Upper lobe of left lung (tissue), 6 donors: ENCODE measurements around the gene ARHGAP26. TPM values are rescaled to one million over a fixed set of nuclear protein-coding genes. Genes with fewer than 3 reads are reported as not detected.

ENCODE experiments used
- ATAC-seq, 2 donors: fragments of 200-7000 bp; cut with Tn5 transposase; one replicate each; pipeline ENCODE4 v1.9.1; 2022; ENCODE audit warnings: mild to moderate bottlenecking in 2 of 2, moderate library complexity in 2 of 2; ENCODE audit not compliant: low FRiP score in 2 of 2
- DNase-seq, 2 donors: peaks; one replicate each; pipeline ENCODE4 v3.0.0-alpha.2; 2019 to 2020
- H3K27ac ChIP-seq, 4 donors: fragments of 200-600 bp; sonication (generic); one replicate each; pipeline ENCODE4 v1.5.1; 2016 to 2019
- H3K27me3 ChIP-seq, 4 donors: fragments of 200-600 bp; sonication (generic); one replicate each; pipeline ENCODE4 v1.5.1; 2017 to 2019
- H3K36me3 ChIP-seq, 4 donors: fragments of 200-600 bp; sonication (generic); one replicate each; pipeline ENCODE4 v1.5.1; 2016 to 2019
- H3K4me1 ChIP-seq, 4 donors: fragments of 200-600 bp; sonication (generic); one replicate each; pipeline ENCODE4 v1.5.1; 2018 to 2019
- H3K4me3 ChIP-seq, 4 donors: fragments of 200-600 bp; sonication (generic); one replicate each; pipeline ENCODE4 v1.5.1; 2017 to 2019; ENCODE audit warnings: mild to moderate bottlenecking in 2 of 4, moderate library complexity in 1 of 4
- H3K9me3 ChIP-seq, 4 donors: fragments of 200-600 bp; sonication (generic); one replicate each; pipeline ENCODE4 v1.5.1; 2018 to 2019
- CTCF ChIP-seq, 6 experiments: fragments of 450-650 bp in 4 of 6; fragments of 200-600 bp in 2 of 6; sonication (generic) in 2 of 6; IDR thresholded peaks; one replicate each; pipeline ENCODE4 v1.5.1; 2016 to 2019; ENCODE audit warnings: antibody characterized with exemption in 6 of 6
- EP300 ChIP-seq, 4 donors: sonication (generic); formaldehyde crosslinking; IDR thresholded peaks; one replicate each; pipeline ENCODE4 v1.5.1; 2017; ENCODE audit warnings: antibody characterized with exemption in 4 of 4, control low read depth in 2 of 4
- POLR2A ChIP-seq, 4 donors: fragments of 450-650 bp; IDR thresholded peaks; one replicate each; pipeline ENCODE4 v1.5.1; 2016 to 2017; ENCODE audit warnings: antibody characterized with exemption in 4 of 4, mild to moderate bottlenecking in 2 of 4
- POLR2AphosphoS5 ChIP-seq, 2 donors: sonication (generic); formaldehyde crosslinking; IDR thresholded peaks; one replicate each; pipeline ENCODE4 v1.5.1; 2017; ENCODE audit warnings: antibody characterized with exemption in 2 of 2
- WGBS, 2 donors: methylation state at CpG; one replicate each; pipeline ENCODE4 v1.1.5; 2017 to 2018; 5-methylcytosine and 5-hydroxymethylcytosine counted together
- total RNA-seq, 6 donors: library from RNA; depleted of rRNA in 4 of 6; stranded (reverse); fragments of >200 nt in 4 of 6; gene quantifications; one replicate each; pipeline versions ENCODE4 v1.1.0 to v1.2.1, GENCODE V29; 2016 to 2021
- donor health status: DM: no; HTN: no; CAD: no; lungs with moderate emphysema.
- donor health status: DM: no; HTN: yes; CAD: no; lungs with severe emphysema.

ARHGAP26 gene
- total RNA-seq, 6 donors from 2014 or later, result 34.9 to 90.1 (median 38.9) TPM

GRCh38 chr5:142972064-142972570 lies 201.9 kb downstream of the ARHGAP26 start:
- ATAC-seq (no peak), DNase-seq (no peak)
- peaks cover 0 to 23% (median 14%) of the 10 kb centered on the region in 4 donors for H3K4me1 ChIP-seq
- no peak for TF ChIP-seq POLR2A (IDR thresholded peaks at IDR 0.05)
- TF ChIP-seq CTCF (IDR thresholded peaks at IDR 0.05), result no peak
- no peak for TF ChIP-seq EP300 (IDR thresholded peaks at IDR 0.05)
- no peak for TF ChIP-seq POLR2AphosphoS5 (IDR thresholded peaks at IDR 0.05)
- peak overlapping the region in 1 of 4 donors; percentile 11 for H3K27ac ChIP-seq
- no peaks in the 10 kb centered on the region for H3K36me3 ChIP-seq
- WGBS, 2 donors, result 97 to 98% methylated on average over 5 of the region's 5 CpGs
- H3K4me3 ChIP-seq, result no peak overlapping the region
- no peaks in the 10 kb centered on the region for H3K9me3 ChIP-seq
- H3K27me3 ChIP-seq, result no peaks in the 10 kb centered on the region

GRCh38 chr5:142973932-142974331 lies 203.8 kb downstream of the ARHGAP26 start:
- TF ChIP-seq EP300 (IDR thresholded peaks at IDR 0.05), result no peak
- no peak for TF ChIP-seq POLR2AphosphoS5 (IDR thresholded peaks at IDR 0.05)
- WGBS, 2 donors, result 74 to 84% methylated on average over 3 of the region's 3 CpGs
- Histone ChIP-seq H3K27ac (no peak overlapping the region), H3K4me3 (no peak overlapping the region), H3K27me3 (no peaks in the 10 kb centered on the region), H3K9me3 (no peaks in the 10 kb centered on the region), H3K4me1 (peaks cover 4 to 30% (median 20%) of the 10 kb centered on the region in 4 donors), H3K36me3 (no peaks in the 10 kb centered on the region)
- no peak for DNase-seq
- ATAC-seq, result no peak

- WGBS, 2 donors, result 67 to 71% methylated on average over 4 of the region's 4 CpGs
- H3K36me3 ChIP-seq, result no peaks in the 10 kb centered on the region
- no peak for DNase-seq
- ATAC-seq, result no peak
- H3K4me1 ChIP-seq, result peaks cover 8 to 33% (median 24%) of the 10 kb centered on the region in 4 donors
- no peaks in the 10 kb centered on the region for H3K27me3 ChIP-seq
- no peaks in the 10 kb centered on the region for H3K9me3 ChIP-seq
- TF ChIP-seq POLR2AphosphoS5 (IDR thresholded peaks at IDR 0.05) (no peak), CTCF (IDR thresholded peaks at IDR 0.05) (no peak), POLR2A (IDR thresholded peaks at IDR 0.05) (no peak), EP300 (IDR thresholded peaks at IDR 0.05) (no peak)
- H3K4me3 ChIP-seq, result no peak overlapping the region
- no peak overlapping the region for H3K27ac ChIP-seq
Measured at GRCh38 chr5:142974409-142974808, 204.2 kb downstream of the ARHGAP26 start.

- H3K4me3 ChIP-seq, result no peak overlapping the region
- TF ChIP-seq POLR2A (IDR thresholded peaks at IDR 0.05) (no peak), EP300 (IDR thresholded peaks at IDR 0.05) (no peak), POLR2AphosphoS5 (IDR thresholded peaks at IDR 0.05) (no peak), CTCF (IDR thresholded peaks at IDR 0.05) (no peak)
- peak in 1 of 2 donors; percentile 34 for DNase-seq
- 95% methylated on average over 3 of the region's 3 CpGs for WGBS, 2 donors
- peak; percentile 49 to 73 for ATAC-seq
- H3K27ac ChIP-seq, result no peak overlapping the region
- no peaks in the 10 kb centered on the region for H3K27me3 ChIP-seq
- H3K4me1 ChIP-seq, result peaks cover 29 to 51% (median 43%) of the 10 kb centered on the region in 4 donors
- no peaks in the 10 kb centered on the region for H3K36me3 ChIP-seq
- no peaks in the 10 kb centered on the region for H3K9me3 ChIP-seq
Measured at GRCh38 chr5:142976861-142977260, 206.7 kb downstream of the ARHGAP26 start.

- no peak overlapping the region for H3K4me3 ChIP-seq
- H3K36me3 ChIP-seq, result no peaks in the 10 kb centered on the region
- peak overlapping the region in 2 of 4 donors; percentile 30 to 65 for H3K27ac ChIP-seq
- ATAC-seq, result peak; percentile 35 to 81
- 62 to 72% methylated on average over 8 of the region's 8 CpGs for WGBS, 2 donors
- H3K4me1 ChIP-seq, result peaks cover 35 to 56% (median 47%) of the 10 kb centered on the region in 4 donors
- TF ChIP-seq POLR2A (IDR thresholded peaks at IDR 0.05), result no peak
- TF ChIP-seq POLR2AphosphoS5 (IDR thresholded peaks at IDR 0.05), result peak in 1 of 2 donors; percentile 17
- H3K9me3 ChIP-seq, result no peaks in the 10 kb centered on the region
- no peaks in the 10 kb centered on the region for H3K27me3 ChIP-seq
- DNase-seq, result peak in 1 of 2 donors; percentile 47
Measured at GRCh38 chr5:142977363-142978051, 207.3 kb downstream of the ARHGAP26 start.
